ENCODE measurements around the gene AZGP1. TPM values are rescaled to one million over a fixed set of nuclear protein-coding genes. Genes with fewer than 3 reads are reported as not detected.
"Not testable (repeated sequence)": the region's sequence is repeated elsewhere in the genome, so short reads cannot be mapped to it uniquely, and the experiment has no call there.

Gene AZGP1
- total and polyA plus RNA-seq, 4 experiments from 2014 or later: not detected

- Histone ChIP-seq H3K4me3 (ENCODE audit: low read length in 2 of 2) (no peak overlapping the region), H3K4me1 (ENCODE audit: insufficient read depth, low read length) (peaks cover 9% of the 10 kb centered on the region), H3K36me3 (ENCODE audit: insufficient read depth, low read length) (no peaks in the 10 kb centered on the region), H3K27me3 (ENCODE audit: insufficient read depth, low read length) (no peaks in the 10 kb centered on the region), H3K9me3 (ENCODE audit: control insufficient read depth in 1 of 2, low read length in 2 of 2) (no peaks in the 10 kb centered on the region), H3K27ac (ENCODE audit: low read depth, low read length) (no peak overlapping the region)
- H3K27ac Mint-ChIP-seq: no peak overlapping the region
- no peaks in the 10 kb centered on the region for H3K9me3 Mint-ChIP-seq
- peaks cover 0 to 4% of the 10 kb centered on the region in 2 donors for H3K36me3 Mint-ChIP-seq
- peaks cover 6 to 14% (median 9%) of the 10 kb centered on the region in 4 donors for H3K4me1 Mint-ChIP-seq
- peaks cover 0 to 2% of the 10 kb centered on the region in 2 donors for H3K27me3 Mint-ChIP-seq
- no peak for DNase-seq
- POLR2A ChIA-PET (ENCODE audit: partially characterized antibody): no interaction called here
- H3K4me3 Mint-ChIP-seq: no peak overlapping the region
- intact Hi-C loops (cut with micrococcal nuclease): no loop called here
- CTCF ChIA-PET (ENCODE audit: partially characterized antibody): interaction anchor here (0.8 kb wide), 1 partner anchor 42 kb away, joined by 4 read pairs; no protein-coding TSS in a partner anchor
Measured at GRCh38 chr7:100010901-100011300, 35.1 kb upstream of the AZGP1 start.

DNA sequence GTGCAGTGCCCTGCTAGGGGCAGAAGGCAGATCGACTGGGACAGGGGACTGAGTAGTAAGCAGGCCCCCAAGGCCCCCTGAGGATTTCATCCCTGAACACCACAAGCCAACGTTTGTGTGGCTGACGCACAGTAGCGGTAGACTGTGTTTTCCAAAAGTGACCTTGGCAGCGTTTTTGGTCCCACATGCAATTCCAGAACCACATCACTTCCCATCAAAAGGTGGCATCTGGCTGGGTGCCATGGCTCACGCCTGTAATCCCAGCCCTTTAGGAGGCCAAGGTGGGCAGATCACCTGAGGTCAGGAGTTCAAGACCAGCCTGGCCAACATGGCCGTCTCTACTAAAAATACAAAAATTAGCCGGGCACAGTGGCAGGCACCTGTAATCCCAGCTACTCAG is 34.1 kb upstream of the AZGP1 start:
- H3K9me3 Mint-ChIP-seq, H3K4me1 Mint-ChIP-seq: not testable (repeated sequence)

DNA sequence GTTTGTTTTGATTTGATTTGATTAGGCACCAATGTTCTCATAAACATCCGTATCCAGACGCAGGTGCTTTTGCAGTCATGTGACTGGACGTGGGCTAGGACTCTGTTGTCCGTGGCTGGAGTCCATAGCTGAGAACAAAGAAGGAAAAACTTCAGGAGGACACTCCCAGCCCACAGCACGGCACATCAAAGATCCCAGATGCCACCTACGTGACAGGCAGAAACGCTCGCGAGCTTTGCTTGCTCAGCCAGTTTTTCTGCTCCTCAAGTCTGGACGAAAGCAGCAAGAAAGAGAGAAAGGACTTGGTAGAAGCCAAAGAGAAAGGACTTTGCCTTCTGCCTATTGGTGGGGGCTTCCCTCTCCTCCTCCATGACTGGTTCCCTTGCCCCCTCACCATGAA is 32.7 kb upstream of the AZGP1 start:
- H3K27ac Mint-ChIP-seq: no peak overlapping the region

More for the DNA sequence above, 34.1 kb upstream of the AZGP1 start:
- H3K27me3 ChIP-seq (ENCODE audit: insufficient read depth, low read length); DNase-seq; H3K4me3 ChIP-seq (ENCODE audit: low read length in 2 of 2); H3K4me3 Mint-ChIP-seq; CTCF ChIA-PET (ENCODE audit: partially characterized antibody); H3K27me3 Mint-ChIP-seq; H3K36me3 ChIP-seq (ENCODE audit: insufficient read depth, low read length); H3K9me3 ChIP-seq (ENCODE audit: control insufficient read depth in 1 of 2, low read length in 2 of 2); H3K27ac Mint-ChIP-seq; H3K27ac ChIP-seq (ENCODE audit: low read depth, low read length); POLR2A ChIA-PET (ENCODE audit: partially characterized antibody); H3K36me3 Mint-ChIP-seq; intact Hi-C loops (cut with micrococcal nuclease); H3K4me1 ChIP-seq (ENCODE audit: insufficient read depth, low read length): not testable (repeated sequence)

DNA sequence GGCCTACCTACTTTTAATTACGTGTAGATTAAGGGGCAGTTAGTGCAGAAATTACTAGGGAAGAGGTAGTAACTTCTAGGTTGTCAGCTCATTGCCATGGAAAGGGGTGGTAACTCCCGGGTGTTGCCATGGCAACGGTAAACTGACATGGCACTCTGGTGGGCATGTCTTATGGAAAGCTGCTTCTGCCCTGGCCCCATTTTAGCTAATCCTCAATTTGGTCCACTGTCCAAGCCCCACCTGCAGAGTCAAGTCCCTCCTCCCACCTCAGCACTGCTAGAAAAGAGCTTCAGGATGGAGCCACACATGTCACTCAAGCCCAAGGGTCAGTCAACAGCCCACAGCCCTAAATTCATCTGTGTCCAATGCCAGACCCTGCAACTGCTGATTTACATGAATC is 32.1 kb upstream of the AZGP1 start:
- Mint-ChIP-seq H3K4me1 (no peaks in the 10 kb centered on the region), H3K27ac (no peak overlapping the region), H3K9me3 (no peaks in the 10 kb centered on the region), H3K36me3 (no peaks in the 10 kb centered on the region), H3K4me3 (no peak overlapping the region), H3K27me3 (peaks cover 0 to 2% of the 10 kb centered on the region in 2 donors)
- H3K36me3 ChIP-seq (ENCODE audit: insufficient read depth, low read length): no peaks in the 10 kb centered on the region
- no peaks in the 10 kb centered on the region for H3K4me1 ChIP-seq (ENCODE audit: insufficient read depth, low read length)
- ChIA-PET POLR2A (ENCODE audit: partially characterized antibody) (no interaction called here), CTCF (ENCODE audit: partially characterized antibody) (interaction anchor here (0.9 to 1.5 kb wide), 2 partner anchors 10 to 42 kb away, joined by 3 read pairs; no protein-coding TSS in a partner anchor)
- no peak overlapping the region for H3K27ac ChIP-seq (ENCODE audit: low read depth, low read length)
- H3K27me3 ChIP-seq (ENCODE audit: insufficient read depth, low read length): no peaks in the 10 kb centered on the region
- no peak for DNase-seq
- H3K4me3 ChIP-seq (ENCODE audit: low read length in 2 of 2): no peak overlapping the region
- no peaks in the 10 kb centered on the region for H3K9me3 ChIP-seq (ENCODE audit: control insufficient read depth in 1 of 2, low read length in 2 of 2)
- intact Hi-C loops (cut with micrococcal nuclease): no loop called here

More for the DNA sequence above, 32.7 kb upstream of the AZGP1 start:
- H3K27ac ChIP-seq (ENCODE audit: low read depth, low read length): no peak overlapping the region
- peaks cover 3% of the 10 kb centered on the region for H3K4me1 ChIP-seq (ENCODE audit: insufficient read depth, low read length)
- H3K36me3 ChIP-seq (ENCODE audit: insufficient read depth, low read length): no peaks in the 10 kb centered on the region
- POLR2A ChIA-PET (ENCODE audit: partially characterized antibody): no interaction called here
- intact Hi-C loops (cut with micrococcal nuclease): no loop called here
- Mint-ChIP-seq H3K4me3 (no peak overlapping the region), H3K9me3 (no peaks in the 10 kb centered on the region), H3K4me1 (peaks cover 0 to 5% (median 2%) of the 10 kb centered on the region in 4 donors), H3K27me3 (peaks cover 0 to 2% of the 10 kb centered on the region in 2 donors), H3K36me3 (no peaks in the 10 kb centered on the region)
- no peaks in the 10 kb centered on the region for H3K27me3 ChIP-seq (ENCODE audit: insufficient read depth, low read length)
- H3K4me3 ChIP-seq (ENCODE audit: low read length in 2 of 2): no peak overlapping the region
- CTCF ChIA-PET (ENCODE audit: partially characterized antibody): interaction anchor here (0.9 to 1.5 kb wide), 2 partner anchors 42 to 94 kb away, joined by 3 read pairs; no protein-coding TSS in a partner anchor
- H3K9me3 ChIP-seq (ENCODE audit: control insufficient read depth in 1 of 2, low read length in 2 of 2): no peaks in the 10 kb centered on the region
- no peak for DNase-seq

DNA sequence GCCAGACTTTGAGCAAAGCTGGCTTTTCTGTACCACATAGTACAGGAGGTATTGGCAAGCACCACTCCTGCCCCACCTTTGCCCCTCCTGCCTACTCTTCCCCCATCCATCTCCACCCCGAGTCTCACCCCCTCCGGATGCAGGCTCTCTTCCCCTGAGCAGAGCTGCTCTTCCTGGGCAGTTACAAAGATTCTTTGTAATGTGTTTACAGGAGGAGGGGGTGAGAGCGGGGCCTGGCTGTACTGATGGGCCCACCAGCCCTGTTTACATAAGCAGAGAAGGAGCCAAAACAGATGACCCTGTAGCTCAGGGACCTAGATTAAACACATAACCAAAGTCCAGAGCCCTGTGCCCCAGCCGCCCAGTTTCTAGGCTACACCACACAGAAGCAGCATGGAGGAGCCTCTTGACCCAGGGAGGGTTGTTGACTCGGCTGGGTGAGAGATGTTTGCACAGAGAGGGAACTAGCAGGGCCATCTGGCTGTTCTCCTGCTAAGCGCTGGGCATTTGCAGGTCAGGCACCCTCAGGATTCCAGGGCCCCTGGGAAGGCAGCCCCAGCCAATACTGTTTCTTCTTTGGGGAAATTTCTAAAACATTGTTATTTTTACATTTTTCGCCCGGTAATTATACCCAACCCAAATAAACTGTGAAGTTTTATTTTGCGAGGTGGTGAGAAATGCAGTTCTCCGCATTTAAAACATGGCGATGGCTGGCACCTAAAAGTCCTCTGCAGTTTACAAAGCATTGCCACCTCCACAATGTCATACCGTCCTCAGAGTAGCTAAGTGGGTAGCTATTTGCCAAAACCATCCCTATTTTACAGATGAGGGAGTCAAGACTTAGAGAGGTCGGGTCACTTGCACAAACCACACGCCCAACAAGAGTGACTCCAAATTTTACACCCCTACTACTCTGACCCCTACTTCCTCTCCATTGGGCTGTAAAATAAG is 28.2 kb upstream of the AZGP1 start:
- no peak for DNase-seq
- H3K27me3 ChIP-seq (ENCODE audit: insufficient read depth, low read length): no peaks in the 10 kb centered on the region
- H3K27me3 Mint-ChIP-seq: peaks cover 0 to 2% of the 10 kb centered on the region in 2 donors
- no peaks in the 10 kb centered on the region for H3K36me3 ChIP-seq (ENCODE audit: insufficient read depth, low read length)
- no peak overlapping the region for H3K4me3 ChIP-seq (ENCODE audit: low read length in 2 of 2)
- H3K27ac Mint-ChIP-seq: peak overlapping the region in 2 of 7 donors; percentile 29 to 31
- POLR2A ChIA-PET (ENCODE audit: partially characterized antibody): interaction anchor here (1.8 kb wide), 1 partner anchor 11 kb away, joined by 7 read pairs; the partner anchor contains the start of gene ZKSCAN1
- no peaks in the 10 kb centered on the region for H3K4me1 Mint-ChIP-seq
- intact Hi-C loops (cut with micrococcal nuclease): no loop called here
- no peaks in the 10 kb centered on the region for H3K36me3 Mint-ChIP-seq
- H3K4me1 ChIP-seq (ENCODE audit: insufficient read depth, low read length): no peaks in the 10 kb centered on the region
- H3K27ac ChIP-seq (ENCODE audit: low read depth, low read length): no peak overlapping the region
- H3K9me3 Mint-ChIP-seq: no peaks in the 10 kb centered on the region
- H3K9me3 ChIP-seq (ENCODE audit: control insufficient read depth in 1 of 2, low read length in 2 of 2): no peaks in the 10 kb centered on the region
- no peak overlapping the region for H3K4me3 Mint-ChIP-seq
- CTCF ChIA-PET (ENCODE audit: partially characterized antibody): interaction anchor here (0.6 to 1.2 kb wide), 4 partner anchors 14 to 89 kb away, joined by 3 to 4 read pairs (median 3); no protein-coding TSS in a partner anchor

DNA sequence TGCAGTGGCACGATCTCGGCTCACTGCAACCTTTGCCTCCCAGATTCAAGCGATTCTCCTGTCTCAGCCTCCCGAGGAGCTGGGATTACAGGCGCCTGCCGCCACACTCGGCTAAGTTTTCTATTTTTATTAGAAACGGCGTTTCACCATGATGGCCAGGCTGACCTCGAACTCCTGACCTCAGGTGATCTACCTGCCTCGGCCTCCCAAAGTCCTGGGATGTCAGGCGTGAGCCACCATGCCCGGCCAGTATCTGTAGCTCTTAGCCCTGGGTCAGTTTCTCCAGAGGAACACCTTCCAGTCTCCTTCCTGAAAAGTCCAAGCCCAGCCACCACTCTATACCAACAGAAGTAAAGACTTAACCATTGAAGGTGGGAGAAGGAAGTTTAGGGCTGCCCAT is 24.4 kb upstream of the AZGP1 start:
- no peaks in the 10 kb centered on the region for H3K27me3 ChIP-seq (ENCODE audit: insufficient read depth, low read length)
- no peaks in the 10 kb centered on the region for H3K36me3 ChIP-seq (ENCODE audit: insufficient read depth, low read length)
- no peak overlapping the region for H3K4me3 ChIP-seq (ENCODE audit: low read length in 2 of 2)
- intact Hi-C loops (cut with micrococcal nuclease): no loop called here
- H3K9me3 ChIP-seq (ENCODE audit: control insufficient read depth in 1 of 2, low read length in 2 of 2): no peaks in the 10 kb centered on the region
- no peak for DNase-seq
- H3K4me1 ChIP-seq (ENCODE audit: insufficient read depth, low read length): peaks cover 15% of the 10 kb centered on the region
- H3K27me3 Mint-ChIP-seq: no peaks in the 10 kb centered on the region
- H3K9me3 Mint-ChIP-seq: no peaks in the 10 kb centered on the region
- no peaks in the 10 kb centered on the region for H3K36me3 Mint-ChIP-seq
- no peak overlapping the region for H3K27ac Mint-ChIP-seq
- H3K4me3 Mint-ChIP-seq: no peak overlapping the region
- no peak overlapping the region for H3K27ac ChIP-seq (ENCODE audit: low read depth, low read length)
- peaks cover 8 to 15% (median 12%) of the 10 kb centered on the region in 4 donors for H3K4me1 Mint-ChIP-seq
- POLR2A ChIA-PET (ENCODE audit: partially characterized antibody): no interaction called here
- CTCF ChIA-PET (ENCODE audit: partially characterized antibody): interaction anchor here (0.6 kb wide), 1 partner anchor 83 kb away, joined by 3 read pairs; no protein-coding TSS in a partner anchor

GRCh38 chr7:99997545-99998137 is 21.8 kb upstream of the AZGP1 start:
- Mint-ChIP-seq H3K9me3 (no peaks in the 10 kb centered on the region), H3K36me3 (no peaks in the 10 kb centered on the region), H3K27me3 (no peaks in the 10 kb centered on the region), H3K4me3 (peak overlapping the region; percentile 58 to 80 (median 75)), H3K4me1 (peaks cover 8 to 15% (median 12%) of the 10 kb centered on the region in 4 donors), H3K27ac (peak overlapping the region; percentile 69 to 95 (median 90))
- H3K9me3 ChIP-seq (ENCODE audit: control insufficient read depth in 1 of 2, low read length in 2 of 2): no peaks in the 10 kb centered on the region
- POLR2A ChIA-PET (ENCODE audit: partially characterized antibody): interaction anchor here (1.0 to 3.7 kb wide), 7 partner anchors 18 to 129 kb away, joined by 3 to 38 read pairs (median 6); partner anchors contain the start of genes MBLAC1, TRIM4, ZKSCAN1 and ZSCAN21
- CTCF ChIA-PET (ENCODE audit: partially characterized antibody): interaction anchor here (0.7 to 12.8 kb wide), 6 partner anchors 12 to 664 kb away, joined by 3 to 268 read pairs (median 3); partner anchors contain the start of gene TRIM4
- H3K4me1 ChIP-seq (ENCODE audit: insufficient read depth, low read length): peaks cover 18% of the 10 kb centered on the region
- H3K27ac ChIP-seq (ENCODE audit: low read depth, low read length): peak overlapping the region; percentile 3
- peak; percentile 72 to 78 (median 76) for DNase-seq
- intact Hi-C loops (cut with micrococcal nuclease): loop anchor here (1.0 kb wide), 3 partner anchors 18 to 84 kb away; partner anchors contain the start of genes ZKSCAN1, ZNF3 and ZSCAN21
- peak overlapping the region in 1 of 2 donors; percentile 43 for H3K4me3 ChIP-seq (ENCODE audit: low read length in 2 of 2)
- no peaks in the 10 kb centered on the region for H3K36me3 ChIP-seq (ENCODE audit: insufficient read depth, low read length)
- no peaks in the 10 kb centered on the region for H3K27me3 ChIP-seq (ENCODE audit: insufficient read depth, low read length)

Measured in CD4-positive, alpha-beta memory T cell (primary cell).